HG03045 (cell line): Measurements from ENCODE around the gene GRM7.

Experiments
- ATAC-seq: cut with Tn5 transposase; IDR thresholded peaks from one replicate; pipeline ENCODE4 v1.9.1; 2021; ENCODE audit warnings: mild to moderate bottlenecking, moderate library complexity; ENCODE audit not compliant: unreplicated experiment

The GRM7 gene

DNA sequence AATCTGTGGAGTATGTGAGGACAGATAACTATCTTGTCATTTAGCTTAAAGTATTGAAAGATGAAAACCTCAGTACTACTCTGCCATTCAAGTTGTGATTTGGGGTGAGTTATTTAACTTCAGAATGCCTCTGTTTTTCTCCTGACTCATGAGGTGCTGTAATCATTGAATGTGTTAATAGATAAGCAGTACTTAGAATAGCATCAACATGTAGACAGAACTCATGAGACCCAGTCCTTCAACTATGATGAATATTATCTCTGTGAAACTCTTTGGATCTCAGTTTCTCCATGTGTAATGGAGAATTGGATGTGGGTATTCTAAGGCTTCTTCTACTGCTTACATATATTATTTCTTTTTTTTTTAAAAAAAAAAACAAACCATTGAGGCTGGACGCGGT lies 431.4 kb downstream of the GRM7 start:
- no peak for ATAC-seq

DNA sequence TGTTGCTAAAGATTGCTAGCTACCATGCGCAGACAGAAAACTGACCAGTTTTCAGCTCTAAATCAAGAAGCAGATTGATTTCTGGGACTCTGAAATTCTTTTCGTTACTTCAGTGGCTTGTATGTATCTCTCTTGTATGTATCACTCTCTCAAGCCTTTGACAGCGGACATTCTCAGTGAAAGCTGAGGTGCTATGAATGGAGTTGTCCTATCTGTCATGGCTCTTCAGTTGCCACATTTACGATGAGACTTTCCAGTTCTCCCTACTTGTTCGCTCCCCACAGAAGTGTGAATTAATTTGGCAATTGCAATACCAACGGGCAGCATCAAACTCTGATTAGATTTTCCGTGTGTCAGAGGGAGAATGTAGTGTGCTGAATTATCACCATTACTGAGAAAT lies 432.4 kb downstream of the GRM7 start:
- ATAC-seq, result no peak

DNA sequence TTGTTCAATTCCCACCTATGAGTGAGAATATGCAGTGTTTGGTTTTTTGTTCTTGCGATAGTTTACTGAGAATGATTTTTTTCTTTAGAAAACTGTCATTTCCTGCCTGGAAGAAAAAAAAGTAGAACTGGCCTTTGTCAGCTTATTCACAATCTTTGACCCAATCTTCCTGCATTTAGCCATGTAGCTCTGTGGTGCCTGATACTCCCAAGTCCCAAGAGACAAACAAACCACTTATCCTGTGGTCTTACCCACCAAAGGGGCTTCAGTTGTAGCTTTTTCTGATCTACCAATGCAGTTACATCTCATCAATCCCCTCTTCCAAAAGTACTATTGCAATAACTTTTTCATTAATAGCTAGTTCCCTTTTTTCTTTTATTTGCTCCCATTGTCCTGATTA lies 444.6 kb downstream of the GRM7 start:
- ATAC-seq, result no peak

- ATAC-seq, result no peak
Observed at GRCh38 chr3:7306901-7307300, 446.0 kb downstream of the GRM7 start.

GRCh38 chr3:7307410-7307809 lies 446.5 kb downstream of the GRM7 start:
- ATAC-seq, result no peak

DNA sequence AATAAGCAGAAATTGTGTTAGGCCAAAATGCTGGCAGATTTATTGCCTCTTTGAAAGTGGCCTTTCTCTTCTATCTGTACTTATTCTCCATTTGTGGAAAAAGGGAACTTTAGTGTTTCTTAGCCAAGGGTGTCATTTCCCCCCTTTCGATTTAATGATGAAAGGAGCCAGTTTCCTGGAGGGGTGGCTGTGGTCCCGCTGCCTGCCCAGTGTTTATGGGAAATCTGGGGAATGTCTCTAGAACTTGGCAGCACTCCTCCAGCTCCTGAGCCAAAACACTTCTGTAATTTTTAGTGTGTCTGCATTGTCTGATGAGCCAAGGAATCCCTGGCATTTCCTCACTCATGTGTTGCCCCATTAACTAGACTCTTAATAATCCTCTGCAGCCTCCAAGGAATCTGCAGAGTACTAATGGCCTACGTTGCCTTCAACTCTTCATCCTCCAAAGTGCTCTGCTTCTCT lies 448.8 kb downstream of the GRM7 start:
- no peak for ATAC-seq

GRCh38 chr3:7315037-7315436 lies 454.1 kb downstream of the GRM7 start:
- no peak for ATAC-seq

- no peak for ATAC-seq
Observed at GRCh38 chr3:7322957-7323669, 462.2 kb downstream of the GRM7 start.

DNA sequence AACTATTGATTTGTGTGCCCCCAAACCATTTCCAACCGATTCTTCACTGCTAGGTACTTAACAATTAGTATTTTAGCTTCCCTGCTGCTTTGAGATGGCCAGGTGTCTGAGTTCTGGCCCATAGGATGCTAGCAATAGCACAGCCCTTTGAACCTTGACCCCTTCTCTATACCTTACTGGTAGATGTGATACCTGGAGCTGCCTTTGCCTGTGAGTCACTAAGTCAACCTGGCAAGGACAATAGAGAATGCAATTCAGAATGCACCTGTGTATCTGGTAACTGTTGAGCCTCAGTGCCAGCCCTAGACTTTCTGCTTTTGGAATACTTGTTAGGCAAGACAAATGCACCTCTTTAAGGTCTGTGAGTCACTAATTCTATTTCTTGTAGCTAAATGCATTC lies 467.4 kb downstream of the GRM7 start:
- no peak for ATAC-seq

DNA sequence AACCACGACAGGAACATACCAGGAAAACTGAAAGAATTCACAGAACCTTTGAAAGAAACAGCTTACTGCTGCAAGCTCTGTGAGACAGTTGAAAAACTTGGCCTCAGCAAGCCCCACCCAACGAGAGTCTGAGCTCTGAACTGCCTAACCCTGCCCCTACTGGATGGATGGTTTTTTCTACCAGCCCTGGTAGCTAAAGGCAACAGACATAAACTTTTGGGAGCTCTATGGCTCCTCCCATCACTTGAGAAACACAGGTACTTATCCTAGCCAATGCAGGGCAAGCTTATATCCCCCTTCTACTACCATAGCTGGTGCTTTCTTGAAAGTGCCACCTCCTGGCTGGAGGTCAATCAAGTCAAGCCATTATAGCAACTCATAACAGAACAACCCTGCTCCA lies 471.8 kb downstream of the GRM7 start:
- ATAC-seq, result no peak

DNA sequence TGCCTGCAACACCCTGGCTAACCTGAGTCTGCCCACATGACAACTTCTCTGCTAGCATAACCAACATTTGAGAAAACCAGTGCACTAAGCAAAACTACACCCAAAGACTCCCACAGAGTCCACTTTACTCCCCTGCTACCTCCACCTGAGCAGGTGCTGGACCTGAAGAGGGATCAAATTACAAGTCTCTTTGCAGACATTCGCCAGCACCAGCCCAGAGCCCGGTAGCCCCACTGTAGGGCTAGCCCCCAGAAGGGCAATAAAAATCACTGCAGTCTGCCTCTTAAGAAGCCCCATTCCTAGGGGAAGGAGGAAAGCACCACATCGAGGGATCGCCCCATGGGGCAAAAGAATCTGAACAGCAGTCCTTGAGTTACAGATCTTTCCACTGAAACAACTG lies 472.2 kb downstream of the GRM7 start:
- no peak for ATAC-seq

GRCh38 chr3:7340795-7341194 lies 479.9 kb downstream of the GRM7 start:
- no peak for ATAC-seq

DNA sequence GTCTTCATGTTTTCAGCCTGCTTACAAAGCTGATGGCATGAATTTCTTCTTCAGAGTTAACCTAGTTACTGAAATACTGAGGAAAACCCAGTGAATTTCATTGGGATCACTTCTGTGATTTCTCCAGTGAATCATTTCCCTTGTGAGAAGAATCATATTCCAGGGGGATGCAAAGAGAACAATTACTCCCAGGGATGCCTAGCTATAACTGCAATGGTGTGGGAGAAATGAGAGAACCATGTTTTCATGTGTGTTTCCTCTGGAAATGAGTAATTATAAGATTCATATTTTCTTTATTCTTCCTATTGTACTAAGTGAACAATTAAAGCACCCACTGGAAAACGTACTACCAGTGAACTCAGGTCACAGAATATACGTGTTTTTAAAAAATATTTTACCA lies 485.4 kb downstream of the GRM7 start:
- ATAC-seq, result no peak

DNA sequence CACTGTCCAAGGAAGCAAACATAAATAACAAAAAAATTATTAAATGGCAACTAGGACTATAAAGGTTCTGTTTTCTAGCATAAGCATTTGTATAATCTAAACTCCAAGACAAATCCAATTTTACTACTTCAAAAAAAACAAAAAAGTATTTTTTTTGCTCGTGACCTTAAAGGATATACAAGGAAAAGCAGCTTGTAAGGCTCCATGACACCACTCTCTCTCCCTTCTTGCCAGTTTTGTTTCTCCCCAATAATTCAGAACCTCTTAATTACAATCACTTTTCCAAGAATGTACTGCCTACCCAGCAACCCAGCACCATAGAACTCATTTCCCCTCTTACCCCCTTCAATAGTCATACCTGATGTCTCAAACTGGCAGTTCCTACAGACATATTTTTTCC lies 496.2 kb downstream of the GRM7 start:
- ATAC-seq, result no peak

DNA sequence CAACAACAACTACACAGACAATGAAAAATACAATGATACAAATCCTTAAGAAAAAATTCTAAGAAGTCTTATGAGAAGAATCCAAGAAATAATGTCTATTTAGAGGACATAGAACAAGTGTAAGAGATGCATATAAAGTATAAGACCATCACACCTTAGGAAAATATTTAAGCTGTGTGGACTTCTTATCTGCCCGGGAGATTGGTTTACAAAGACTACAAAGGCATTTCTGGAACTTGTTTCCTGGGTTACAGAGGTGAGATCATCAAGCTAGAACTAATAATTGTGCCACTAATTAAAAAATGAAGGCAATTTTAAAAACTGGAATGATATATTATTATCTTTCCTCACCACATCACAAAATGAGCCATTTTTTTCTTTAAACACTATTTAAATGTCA lies 507.1 kb downstream of the GRM7 start:
- no peak for ATAC-seq

DNA sequence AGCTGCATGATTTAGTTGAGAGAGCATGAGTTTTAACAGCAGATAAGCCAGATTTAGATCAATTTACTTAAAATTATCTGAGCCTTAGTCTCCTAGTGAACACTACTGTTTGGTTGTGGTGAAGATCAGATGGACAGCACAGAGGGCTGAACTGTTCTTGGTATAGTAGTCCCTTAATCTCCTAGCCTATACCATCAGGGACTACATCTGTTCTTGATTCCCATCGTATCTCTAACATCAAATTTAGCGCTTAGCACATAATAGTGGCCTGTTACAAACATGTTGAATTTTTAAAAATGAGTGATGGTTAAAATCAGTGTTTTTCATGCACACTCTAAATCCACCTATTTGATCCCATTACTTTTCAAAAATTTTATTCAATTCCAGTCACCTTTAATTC lies 507.7 kb downstream of the GRM7 start:
- ATAC-seq, result no peak

GRCh38 chr3:7371693-7372572 lies 511.0 kb downstream of the GRM7 start:
- ATAC-seq, result no peak

DNA sequence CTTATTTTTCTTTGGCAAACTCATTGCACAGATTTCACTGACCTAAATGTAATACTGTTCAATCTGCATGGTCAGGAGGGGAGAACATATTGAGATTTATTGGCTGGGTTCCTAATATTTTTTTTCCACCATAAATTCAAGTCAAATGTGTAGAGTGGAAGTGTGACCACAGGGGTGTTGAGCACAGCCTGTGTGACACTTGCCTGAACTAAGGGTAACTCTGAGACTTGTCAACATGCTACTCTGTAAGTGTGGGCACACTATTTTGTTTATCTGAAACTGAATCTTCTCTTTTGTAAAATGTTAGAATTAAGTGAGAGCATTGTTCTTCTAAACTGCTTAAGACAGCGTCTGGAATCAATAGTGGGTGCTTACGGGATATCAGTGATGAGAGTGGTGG lies 516.2 kb downstream of the GRM7 start:
- ATAC-seq, result no peak

DNA sequence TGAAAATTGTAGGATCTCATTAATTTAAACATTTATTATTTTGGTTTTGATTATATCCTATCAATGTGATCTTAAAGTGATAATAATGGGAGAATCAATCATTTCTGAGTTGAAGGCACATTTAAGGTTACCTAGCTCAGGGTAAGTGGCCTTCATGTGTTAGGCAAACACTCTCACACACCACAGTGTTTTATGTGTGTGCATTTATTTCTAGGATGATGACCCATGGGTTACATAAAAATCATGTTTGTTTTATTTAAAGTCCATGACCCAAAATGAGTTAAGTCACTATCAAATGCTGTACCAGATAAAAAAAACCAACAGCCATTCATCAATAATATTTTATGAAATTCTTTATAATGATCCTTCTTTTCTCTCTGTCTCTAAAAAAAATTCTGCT lies 520.8 kb downstream of the GRM7 start:
- ATAC-seq, result no peak

DNA sequence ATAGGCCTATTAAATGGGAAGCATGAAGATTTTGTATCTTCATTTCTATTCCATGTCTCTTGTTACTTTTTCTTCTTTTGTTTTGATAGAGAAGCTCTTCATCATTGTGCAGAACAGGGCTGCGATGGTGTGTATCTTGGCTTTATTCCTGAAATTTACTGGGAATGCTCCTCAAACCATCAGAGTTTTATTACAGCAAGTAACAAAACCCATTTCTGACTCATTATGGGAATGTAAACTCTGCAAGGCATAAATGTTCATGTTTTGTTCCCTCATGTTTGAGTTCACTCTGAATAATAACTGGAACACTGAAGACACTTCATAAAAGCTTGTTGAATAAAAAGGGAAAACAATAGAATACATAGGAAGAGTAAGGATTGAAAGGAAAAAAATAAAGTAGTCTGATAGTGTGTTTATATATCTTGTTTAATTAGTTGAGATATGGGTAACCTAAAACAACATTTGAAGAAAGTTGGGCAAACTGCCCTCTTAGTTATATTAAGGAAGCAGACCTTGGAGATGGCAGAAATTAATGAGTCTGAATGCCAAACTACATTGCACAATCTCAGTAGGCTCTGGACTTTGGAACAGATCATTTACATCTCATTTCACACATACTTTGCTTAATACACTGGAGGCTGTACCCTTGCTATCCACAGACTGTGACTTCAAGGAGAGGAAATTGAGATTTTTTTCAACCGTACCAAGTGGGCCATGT lies 521.5 kb downstream of the GRM7 start:
- ATAC-seq, result no peak

DNA sequence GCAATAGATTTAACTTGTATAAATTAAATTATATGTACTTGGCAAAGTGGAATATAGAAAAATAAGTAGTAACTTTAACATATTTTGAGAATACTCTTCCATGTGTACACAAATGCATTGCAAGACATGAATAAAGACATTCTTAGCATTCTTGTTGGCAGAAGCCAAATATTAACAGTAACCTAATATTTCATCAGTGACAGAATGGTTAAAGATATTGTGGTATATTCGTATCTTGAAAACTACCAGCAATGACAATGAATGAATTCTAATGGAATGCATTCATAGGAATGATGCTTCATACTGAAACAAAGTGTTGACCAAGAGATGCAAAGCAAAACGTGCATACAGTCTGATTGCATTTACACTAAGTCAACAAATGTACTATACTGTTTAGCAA lies 524.7 kb downstream of the GRM7 start:
- no peak for ATAC-seq

GRCh38 chr3:7388026-7388425 lies 527.1 kb downstream of the GRM7 start:
- no peak for ATAC-seq
